ENCODE results near the gene PROZ.

- no peak for TF ChIP-seq POLR2A (IDR thresholded peaks at IDR 0.05; ENCODE audit: low read length)
- no peak for TF ChIP-seq GATA1 (IDR thresholded peaks at IDR 0.05; ENCODE audit: low read depth, low read length)
Observed at GRCh38 chr13:113187883-113188665, 29.6 kb downstream of the PROZ start.
